ENCODE data around the gene VEZF1. TPM values are rescaled to one million over a fixed set of nuclear protein-coding genes. Genes with fewer than 3 reads are reported as not detected.

Gene VEZF1
- total and polyA plus RNA-seq, 2 experiments from 2014 or later, result 36.0 to 67.7 TPM

DNA sequence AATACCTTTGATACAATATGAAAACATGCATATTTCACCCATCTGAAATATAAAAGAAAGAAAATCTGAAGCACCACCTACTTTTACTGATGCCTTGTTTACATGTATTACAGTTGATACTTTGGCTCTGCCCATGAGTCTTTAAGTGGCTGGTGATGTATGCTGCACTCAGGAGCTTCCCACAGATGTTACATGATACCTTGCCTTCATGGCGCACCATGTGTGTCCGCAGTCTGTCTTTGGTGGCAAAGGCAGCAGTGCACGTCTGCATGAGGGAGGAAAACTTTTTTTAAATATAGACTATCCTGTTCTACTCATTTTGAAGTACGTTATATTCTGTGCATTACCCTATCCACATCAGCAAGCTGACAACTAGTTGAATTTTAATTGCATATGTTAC lies 7.5 kb downstream of the VEZF1 start (continued):
- TF ChIP-seq, protein P1, sequence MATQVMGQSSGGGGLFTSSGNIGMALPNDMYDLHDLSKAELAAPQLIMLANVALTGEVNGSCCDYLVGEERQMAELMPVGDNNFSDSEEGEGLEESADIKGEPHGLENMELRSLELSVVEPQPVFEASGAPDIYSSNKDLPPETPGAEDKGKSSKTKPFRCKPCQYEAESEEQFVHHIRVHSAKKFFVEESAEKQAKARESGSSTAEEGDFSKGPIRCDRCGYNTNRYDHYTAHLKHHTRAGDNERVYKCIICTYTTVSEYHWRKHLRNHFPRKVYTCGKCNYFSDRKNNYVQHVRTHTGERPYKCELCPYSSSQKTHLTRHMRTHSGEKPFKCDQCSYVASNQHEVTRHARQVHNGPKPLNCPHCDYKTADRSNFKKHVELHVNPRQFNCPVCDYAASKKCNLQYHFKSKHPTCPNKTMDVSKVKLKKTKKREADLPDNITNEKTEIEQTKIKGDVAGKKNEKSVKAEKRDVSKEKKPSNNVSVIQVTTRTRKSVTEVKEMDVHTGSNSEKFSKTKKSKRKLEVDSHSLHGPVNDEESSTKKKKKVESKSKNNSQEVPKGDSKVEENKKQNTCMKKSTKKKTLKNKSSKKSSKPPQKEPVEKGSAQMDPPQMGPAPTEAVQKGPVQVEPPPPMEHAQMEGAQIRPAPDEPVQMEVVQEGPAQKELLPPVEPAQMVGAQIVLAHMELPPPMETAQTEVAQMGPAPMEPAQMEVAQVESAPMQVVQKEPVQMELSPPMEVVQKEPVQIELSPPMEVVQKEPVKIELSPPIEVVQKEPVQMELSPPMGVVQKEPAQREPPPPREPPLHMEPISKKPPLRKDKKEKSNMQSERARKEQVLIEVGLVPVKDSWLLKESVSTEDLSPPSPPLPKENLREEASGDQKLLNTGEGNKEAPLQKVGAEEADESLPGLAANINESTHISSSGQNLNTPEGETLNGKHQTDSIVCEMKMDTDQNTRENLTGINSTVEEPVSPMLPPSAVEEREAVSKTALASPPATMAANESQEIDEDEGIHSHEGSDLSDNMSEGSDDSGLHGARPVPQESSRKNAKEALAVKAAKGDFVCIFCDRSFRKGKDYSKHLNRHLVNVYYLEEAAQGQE (IDR thresholded peaks at IDR 0.05; ENCODE audit: unreplicated experiment), result no peak
- no peak for TF ChIP-seq ETS1 (IDR thresholded peaks at IDR 0.05)
- no peak for TF ChIP-seq EZH2phosphoT487 (IDR thresholded peaks at IDR 0.05; ENCODE audit: unreplicated experiment)

GRCh38 chr17:57979076-57979475 lies 9.0 kb downstream of the VEZF1 start:
- TF ChIP-seq NANOG (IDR thresholded peaks at IDR 0.05; ENCODE audit: borderline replicate concordance) (no peak), ZNF331 (CRISPR knock-in tag; IDR thresholded peaks at IDR 0.05; ENCODE audit: low read depth) (no peak), STAT1 (IDR thresholded peaks at IDR 0.05; ENCODE audit: unreplicated experiment) (no peak)
- TF ChIP-seq, protein P1 (IDR thresholded peaks at IDR 0.05; ENCODE audit: unreplicated experiment), result no peak

More at GRCh38 chr17:57979076-57979475, 9.0 kb downstream of the VEZF1 start:
- no peaks in the 10 kb centered on the region for H3K4me1 ChIP-seq (ENCODE audit: insufficient read depth)
- H3K27ac ChIP-seq (ENCODE audit: low read depth), result no peak overlapping the region
- H4K20me1 ChIP-seq (replicated peaks; ENCODE audit: insufficient read depth), result peaks cover 29% of the 10 kb centered on the region
- H2AFZ ChIP-seq, result no peak overlapping the region
- H3K27me3 Mint-ChIP-seq (ENCODE audit: insufficient read depth, low read depth, poor library complexity), result peaks cover 6% of the 10 kb centered on the region
- peaks cover 48% of the 10 kb centered on the region; the same call in 1 of the 2 replicates for H3K36me3 ChIP-seq (ENCODE audit: insufficient read depth)
- DNase-seq (ENCODE audit: low spot score), result no peak
- H3K4me1 Mint-ChIP-seq, result peaks cover 8% of the 10 kb centered on the region; the same call in 2 of the 3 replicates
- no peak overlapping the region for H3K4me3 Mint-ChIP-seq
- ATAC-seq, result no peak
- no peaks in the 10 kb centered on the region for H3K27me3 ChIP-seq (ENCODE audit: insufficient read depth)
- H3K4me2 ChIP-seq, result no peak overlapping the region
- no peak overlapping the region for H3K4me3 ChIP-seq
- H3K79me2 ChIP-seq (replicated peaks; ENCODE audit: insufficient read depth), result peaks cover 42% of the 10 kb centered on the region
- 0 out of 2 replicates have a peak, but pooled peaks cover 6% of the 10 kb centered on the region for H3F3A ChIP-seq (replicated peaks; ENCODE audit: low read depth)
- no peaks in the 10 kb centered on the region for H3K9me3 Mint-ChIP-seq
- H3K9me2 ChIP-seq (ENCODE audit: insufficient read depth), result no peaks in the 10 kb centered on the region
- no peak overlapping the region for H3K27ac Mint-ChIP-seq
- peaks cover 69% of the 10 kb centered on the region for H3K36me3 Mint-ChIP-seq (ENCODE audit: low read depth)

All from GM23338 (cell line).